HEK293 (cell line): ENCODE results near the gene STK11.

Source experiments
- ZNF239 ChIP-seq: fragments of 450-650 bp; formaldehyde crosslinking; IDR thresholded peaks from 2 replicates; pipeline ENCODE4 v1.5.1; 2016; ENCODE audit warnings: missing biosample characterization, missing genetic modification characterization
- ZNF610 ChIP-seq: fragments of 450-650 bp; formaldehyde crosslinking; IDR thresholded peaks from 2 replicates; pipeline ENCODE4 v1.5.1; 2016; ENCODE audit warnings: missing biosample characterization, missing genetic modification characterization, borderline replicate concordance
- TF ChIP-seq, protein P1 (sequence below): fragments of 450-650 bp; formaldehyde crosslinking; IDR thresholded peaks from 2 replicates; pipeline ENCODE4 v1.5.1; 2016; ENCODE audit warnings: missing biosample characterization, missing genetic modification characterization

DNA sequence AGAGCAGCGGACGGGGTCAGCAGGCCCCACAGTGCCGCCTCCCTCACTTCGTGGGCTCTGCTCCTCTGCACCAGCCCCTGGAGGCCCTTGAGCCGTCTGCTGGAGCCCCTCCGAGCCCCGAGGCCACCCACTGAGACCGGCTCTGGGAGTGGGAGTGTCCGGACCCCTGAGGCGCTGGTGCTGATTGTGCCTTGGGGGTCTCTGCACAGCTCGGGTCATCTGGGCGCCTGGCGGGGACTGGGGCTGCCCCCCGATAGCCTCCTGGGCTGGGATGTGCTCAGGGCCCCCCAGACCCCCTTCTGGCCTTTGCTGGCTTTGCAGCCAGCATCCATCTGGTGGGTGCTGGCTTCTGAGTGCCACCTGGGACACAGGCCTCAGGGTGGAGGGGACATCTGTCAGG is 16.8 kb downstream of the STK11 start:
- TF ChIP-seq ZNF610 (tag by site-specific recombination) (no peak), ZNF239 (tag by site-specific recombination) (no peak)
- TF ChIP-seq, protein P1, sequence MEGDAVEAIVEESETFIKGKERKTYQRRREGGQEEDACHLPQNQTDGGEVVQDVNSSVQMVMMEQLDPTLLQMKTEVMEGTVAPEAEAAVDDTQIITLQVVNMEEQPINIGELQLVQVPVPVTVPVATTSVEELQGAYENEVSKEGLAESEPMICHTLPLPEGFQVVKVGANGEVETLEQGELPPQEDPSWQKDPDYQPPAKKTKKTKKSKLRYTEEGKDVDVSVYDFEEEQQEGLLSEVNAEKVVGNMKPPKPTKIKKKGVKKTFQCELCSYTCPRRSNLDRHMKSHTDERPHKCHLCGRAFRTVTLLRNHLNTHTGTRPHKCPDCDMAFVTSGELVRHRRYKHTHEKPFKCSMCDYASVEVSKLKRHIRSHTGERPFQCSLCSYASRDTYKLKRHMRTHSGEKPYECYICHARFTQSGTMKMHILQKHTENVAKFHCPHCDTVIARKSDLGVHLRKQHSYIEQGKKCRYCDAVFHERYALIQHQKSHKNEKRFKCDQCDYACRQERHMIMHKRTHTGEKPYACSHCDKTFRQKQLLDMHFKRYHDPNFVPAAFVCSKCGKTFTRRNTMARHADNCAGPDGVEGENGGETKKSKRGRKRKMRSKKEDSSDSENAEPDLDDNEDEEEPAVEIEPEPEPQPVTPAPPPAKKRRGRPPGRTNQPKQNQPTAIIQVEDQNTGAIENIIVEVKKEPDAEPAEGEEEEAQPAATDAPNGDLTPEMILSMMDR (tag by site-specific recombination): no peak
